UCSD-AML1 (cell line): ENCODE measurements around the gene KDM4B.
"Not testable (repeated sequence)": the region's sequence is repeated elsewhere in the genome, so short reads cannot be mapped to it uniquely, and the experiment has no call there.

Experiments
- DNase-seq: peaks from one replicate; lab custom pipeline; 2025; ENCODE audit not compliant: unreplicated experiment; lab: John Stamatoyannopoulos, UW

The KDM4B gene

GRCh38 chr19:5147074-5147977 is 178.4 kb downstream of the KDM4B start:
- DNase-seq: no peak

- no peak for DNase-seq
Observed at GRCh38 chr19:5147978-5148793, 179.3 kb downstream of the KDM4B start.

- DNase-seq: no peak
Observed at GRCh38 chr19:5148794-5149190, 179.9 kb downstream of the KDM4B start.

- DNase-seq: no peak
Observed at GRCh38 chr19:5149508-5149907, 180.6 kb downstream of the KDM4B start.

- no peak for DNase-seq
Observed at GRCh38 chr19:5149932-5150901, 181.3 kb downstream of the KDM4B start.

- no peak for DNase-seq
Observed at GRCh38 chr19:5150902-5151741, 182.2 kb downstream of the KDM4B start.

GRCh38 chr19:5152013-5152763 is 183.3 kb downstream of the KDM4B start:
- DNase-seq: no peak

GRCh38 chr19:5152767-5153532 is 184.0 kb downstream of the KDM4B start:
- DNase-seq: no peak

GRCh38 chr19:5153601-5154128 is 184.8 kb downstream of the KDM4B start:
- DNase-seq: no peak

GRCh38 chr19:5154129-5154798 is 185.4 kb downstream of the KDM4B start:
- peak; percentile 48 for DNase-seq

- DNase-seq: no peak
Observed at GRCh38 chr19:5154799-5155426, 186.0 kb downstream of the KDM4B start.

GRCh38 chr19:5155586-5156210 is 186.8 kb downstream of the KDM4B start:
- no peak for DNase-seq

- no peak for DNase-seq
Observed at GRCh38 chr19:5156231-5156986, 187.5 kb downstream of the KDM4B start.

- no peak for DNase-seq
Observed at GRCh38 chr19:5157186-5157585, 188.3 kb downstream of the KDM4B start.

- not testable (repeated sequence) for DNase-seq
Observed at GRCh38 chr19:5158549-5159134, 189.7 kb downstream of the KDM4B start.
